DMS53 treated with DMSO at 0.1 percent for 48 hours (cell line): Measurements from ENCODE around the gene YDJC.
"Not testable (repeated sequence)": the region's sequence is repeated elsewhere in the genome, so short reads cannot be mapped to it uniquely, and the experiment has no call there.

Source experiments
- DNase-seq: peaks from one replicate; lab custom pipeline; 2025; ENCODE audit not compliant: unreplicated experiment; lab: John Stamatoyannopoulos, UW

The YDJC gene

DNA sequence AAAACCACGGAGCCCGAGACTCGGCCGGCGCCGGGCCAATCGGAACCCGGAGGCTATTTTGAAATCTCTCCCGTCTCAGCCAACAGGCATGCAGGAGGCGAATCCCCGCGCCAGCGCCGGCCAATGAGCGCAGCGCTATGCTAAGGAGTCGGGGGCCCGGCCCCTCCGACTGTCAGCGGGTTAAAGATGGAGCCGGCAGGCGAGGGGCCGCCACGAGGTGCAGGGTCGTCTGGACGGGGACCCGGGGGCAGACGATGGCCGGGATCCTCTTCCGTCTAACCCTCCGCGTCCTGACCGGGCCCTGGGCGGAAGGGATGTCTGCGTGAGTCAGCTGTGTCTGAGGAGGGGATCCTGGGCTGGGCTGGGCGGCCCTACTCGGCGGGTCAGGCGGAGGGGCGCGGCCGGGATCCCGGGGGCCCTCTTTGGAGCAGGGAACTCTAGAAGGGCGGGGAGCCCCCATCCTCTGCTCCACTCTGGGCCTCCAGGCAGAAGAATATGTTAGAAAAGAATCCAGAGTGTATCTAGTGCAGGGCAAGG is 22.3 kb upstream of the YDJC start:
- peak; percentile 26 for DNase-seq

DNA sequence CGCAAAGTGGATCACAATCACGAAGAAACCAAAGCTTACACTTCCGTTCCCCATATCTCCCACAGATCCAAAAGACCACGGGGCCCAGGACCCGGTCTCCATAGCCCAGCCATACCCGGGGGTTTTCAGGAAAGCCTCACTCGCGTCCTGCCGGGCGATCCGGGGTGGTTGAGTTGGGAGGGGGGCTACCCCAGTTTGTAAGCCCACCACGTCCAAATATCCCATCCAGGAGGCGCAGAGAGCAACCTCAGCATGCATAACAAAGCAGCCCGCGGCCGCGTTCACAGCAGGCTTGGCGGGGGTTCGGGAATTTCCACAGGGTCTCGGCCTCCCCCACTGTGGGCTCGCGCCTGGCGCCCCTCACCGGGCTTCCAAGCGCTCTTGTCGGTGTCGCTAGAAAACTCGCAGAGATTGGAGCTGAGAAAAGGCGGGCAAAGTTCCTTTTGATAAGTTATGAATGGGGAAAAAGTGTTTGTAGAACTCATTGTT is 21.7 kb upstream of the YDJC start:
- no peak for DNase-seq

DNA sequence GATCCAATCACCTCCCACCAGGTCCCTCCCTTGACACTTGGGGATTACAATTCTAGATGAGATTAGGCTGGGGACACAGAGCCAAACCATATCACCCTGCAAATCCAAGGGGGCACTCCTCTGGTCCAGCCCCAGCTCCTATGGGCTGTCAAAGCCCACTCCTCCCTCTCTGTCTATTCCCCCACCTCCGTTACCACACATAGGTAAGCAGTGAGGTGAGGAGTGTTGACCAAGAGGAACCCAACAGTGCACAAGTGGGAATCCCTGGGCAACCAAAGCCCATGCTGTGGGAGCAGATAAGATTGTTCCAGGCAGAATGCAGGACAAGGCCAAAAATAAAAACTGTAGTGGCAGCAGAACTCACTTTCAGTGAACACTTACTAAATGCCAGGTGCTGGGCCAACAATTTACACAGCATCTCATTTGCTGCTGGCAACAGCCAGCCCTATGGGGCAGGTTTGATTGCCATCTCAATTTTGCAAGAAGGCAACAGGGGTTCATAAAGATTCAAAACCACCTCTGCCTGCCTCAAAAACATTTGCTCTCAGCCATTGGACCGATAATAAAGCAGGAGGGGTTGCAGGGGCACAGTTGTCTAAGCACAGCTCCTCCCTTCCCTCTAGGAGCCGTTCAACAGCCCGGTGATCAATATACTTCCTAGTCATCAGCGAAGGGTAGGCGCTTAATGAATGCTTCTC is 21.1 kb upstream of the YDJC start:
- DNase-seq = no peak

DNA sequence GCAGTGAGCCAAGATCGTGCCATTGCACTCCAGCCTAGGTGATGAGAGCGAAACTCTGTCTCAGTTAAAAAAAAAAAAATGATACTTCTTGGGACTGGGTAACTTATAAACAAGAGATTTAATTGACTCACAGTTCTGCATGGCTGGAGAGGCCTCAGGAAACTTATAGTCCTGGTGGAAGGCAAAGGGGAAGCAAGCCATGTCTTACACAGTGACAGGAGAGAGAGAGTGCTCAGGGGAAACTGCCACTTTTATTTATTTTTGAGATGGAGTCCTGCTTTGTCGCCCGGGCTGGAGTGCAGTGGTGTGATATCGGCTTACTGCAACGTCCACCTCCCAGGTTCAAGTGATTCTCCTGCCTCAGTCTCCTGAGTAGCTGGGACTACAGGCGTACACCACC is 20.5 kb upstream of the YDJC start:
- no peak for DNase-seq

DNA sequence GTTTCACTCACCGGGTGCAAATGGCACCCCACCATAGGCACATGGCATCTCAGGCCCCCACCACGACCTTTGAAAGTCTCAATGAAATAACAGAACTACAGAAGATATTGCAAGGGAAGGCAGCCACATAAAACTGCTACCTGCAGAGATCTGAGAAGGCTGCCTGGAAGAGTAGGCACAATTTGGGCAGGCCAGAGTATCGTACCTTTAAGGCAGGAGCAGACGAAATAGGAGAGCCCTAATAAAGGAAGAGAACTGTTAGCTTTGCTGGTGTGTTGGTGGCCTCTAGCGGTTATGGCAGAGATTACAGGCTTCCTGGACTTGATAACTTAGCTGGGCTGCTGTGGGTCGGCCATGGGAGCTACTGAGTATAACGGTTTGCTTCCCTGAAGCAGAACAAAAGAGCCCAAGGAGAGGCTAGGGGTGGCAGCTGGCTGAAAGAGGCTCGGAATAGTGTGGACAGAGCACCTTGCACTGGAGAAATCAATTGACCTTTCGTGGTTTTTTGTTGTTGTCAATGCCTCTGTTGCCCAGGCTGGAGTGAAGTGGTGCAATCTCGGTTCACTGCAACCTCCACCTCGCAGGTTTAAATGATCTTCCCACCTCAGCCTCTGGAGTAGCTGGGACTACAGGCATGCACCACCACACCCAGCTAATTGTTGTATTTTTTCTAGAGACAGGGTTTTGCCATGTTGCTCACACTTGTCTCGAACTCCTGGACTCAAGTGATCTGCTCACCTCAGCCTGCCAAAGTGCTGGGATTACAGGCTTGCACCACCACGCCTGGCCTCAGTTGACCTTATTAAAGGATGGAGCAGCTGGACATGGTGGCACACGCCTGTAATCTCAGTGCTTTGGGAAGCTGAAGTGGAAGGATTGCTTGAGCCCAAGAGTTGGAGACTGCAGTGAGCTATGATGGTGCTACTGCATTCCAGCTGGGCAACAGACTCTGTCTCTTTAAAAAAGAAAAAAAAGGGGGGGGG is 17.1 kb upstream of the YDJC start:
- peak; percentile 15 for DNase-seq

DNA sequence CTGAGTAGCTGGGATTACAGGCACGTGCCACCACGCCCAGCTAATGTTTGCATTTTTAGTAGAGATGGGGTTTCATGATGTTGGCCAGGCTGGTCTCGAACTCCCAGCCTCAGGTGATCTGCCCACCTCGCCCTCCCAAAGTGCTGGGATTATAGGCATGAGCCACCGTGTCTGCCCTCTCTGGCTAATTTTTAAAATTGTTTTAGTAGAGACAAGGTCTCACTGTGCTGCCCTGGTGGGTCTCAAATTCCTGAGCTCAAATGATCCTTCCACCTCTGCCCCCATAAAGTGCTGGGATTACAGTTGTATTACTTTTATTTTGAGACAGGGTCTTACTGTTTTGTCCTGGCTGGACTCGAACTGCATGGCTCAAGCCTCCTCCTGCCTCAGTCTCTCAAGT is 15.7 kb upstream of the YDJC start:
- DNase-seq = not testable (repeated sequence)

DNA sequence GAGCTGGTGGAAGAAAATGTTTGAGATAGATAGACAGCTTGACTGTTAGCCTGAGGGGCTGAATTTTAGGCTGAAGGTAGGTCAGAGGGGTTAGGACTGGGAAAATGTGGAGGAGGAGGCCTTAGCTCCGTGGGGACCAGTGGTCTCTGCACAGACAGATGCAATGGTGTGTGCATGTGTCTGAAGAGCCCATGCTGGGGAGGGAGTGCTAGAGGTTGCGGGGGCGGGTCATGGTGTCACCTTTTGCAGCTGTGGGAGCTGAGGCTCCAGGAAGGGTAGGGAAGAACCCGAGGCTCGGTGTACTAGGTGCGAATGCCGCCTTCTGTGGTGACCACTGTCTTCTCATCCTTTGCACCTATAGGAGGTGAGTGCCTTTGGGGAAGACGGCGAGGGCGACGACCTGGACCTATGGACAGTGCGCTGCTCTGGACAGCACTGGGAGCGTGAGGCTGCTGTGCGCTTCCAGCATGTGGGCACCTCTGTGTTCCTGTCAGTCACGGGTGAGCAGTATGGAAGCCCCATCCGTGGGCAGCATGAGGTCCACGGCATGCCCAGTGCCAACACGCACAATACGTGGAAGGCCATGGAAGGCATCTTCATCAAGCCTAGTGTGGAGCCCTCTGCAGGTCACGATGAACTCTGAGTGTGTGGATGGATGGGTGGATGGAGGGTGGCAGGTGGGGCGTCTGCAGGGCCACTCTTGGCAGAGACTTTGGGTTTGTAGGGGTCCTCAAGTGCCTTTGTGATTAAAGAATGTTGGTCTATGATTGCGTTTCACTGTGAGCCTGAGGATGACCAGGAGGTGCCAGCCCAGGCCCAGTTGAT is 13.9 kb upstream of the YDJC start:
- no peak for DNase-seq

DNA sequence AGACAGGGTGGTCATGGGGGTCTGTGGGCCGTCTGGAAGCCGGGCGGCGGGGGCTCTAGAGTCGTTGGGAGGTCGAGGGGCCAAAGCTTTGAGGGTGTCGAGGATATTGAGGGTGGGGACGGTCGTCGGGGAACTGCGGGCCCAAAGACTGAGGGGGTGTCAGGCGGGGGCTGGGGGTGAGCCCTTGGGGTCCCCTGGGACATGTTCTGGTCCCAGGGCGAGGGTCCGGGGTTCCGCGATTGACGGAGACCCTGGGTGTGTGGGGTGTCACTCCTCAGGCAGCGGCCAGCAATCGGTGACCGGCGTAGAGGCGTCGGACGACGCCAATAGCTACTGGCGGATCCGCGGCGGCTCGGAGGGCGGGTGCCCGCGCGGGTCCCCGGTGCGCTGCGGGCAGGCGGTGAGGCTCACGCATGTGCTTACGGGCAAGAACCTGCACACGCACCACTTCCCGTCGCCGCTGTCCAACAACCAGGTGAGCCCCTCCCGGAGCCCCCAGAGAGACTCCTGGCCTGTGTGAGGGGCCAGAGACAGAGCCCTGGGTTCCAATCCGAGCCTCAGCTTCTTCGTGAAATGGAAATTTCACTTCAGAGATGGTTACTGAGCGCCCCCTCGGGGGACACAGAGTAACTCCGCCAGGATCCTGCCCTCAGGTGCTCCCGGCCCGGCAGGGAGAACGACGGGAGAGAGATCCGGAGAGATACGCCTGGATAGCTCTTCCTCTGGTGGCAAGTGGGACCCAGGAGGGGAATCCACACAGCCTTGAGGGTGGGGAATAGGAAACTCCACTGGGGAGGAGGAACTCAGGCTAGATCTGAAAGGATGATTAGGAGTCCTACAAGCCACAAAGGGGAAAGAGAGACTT is 13.0 kb upstream of the YDJC start:
- DNase-seq = no peak

DNA sequence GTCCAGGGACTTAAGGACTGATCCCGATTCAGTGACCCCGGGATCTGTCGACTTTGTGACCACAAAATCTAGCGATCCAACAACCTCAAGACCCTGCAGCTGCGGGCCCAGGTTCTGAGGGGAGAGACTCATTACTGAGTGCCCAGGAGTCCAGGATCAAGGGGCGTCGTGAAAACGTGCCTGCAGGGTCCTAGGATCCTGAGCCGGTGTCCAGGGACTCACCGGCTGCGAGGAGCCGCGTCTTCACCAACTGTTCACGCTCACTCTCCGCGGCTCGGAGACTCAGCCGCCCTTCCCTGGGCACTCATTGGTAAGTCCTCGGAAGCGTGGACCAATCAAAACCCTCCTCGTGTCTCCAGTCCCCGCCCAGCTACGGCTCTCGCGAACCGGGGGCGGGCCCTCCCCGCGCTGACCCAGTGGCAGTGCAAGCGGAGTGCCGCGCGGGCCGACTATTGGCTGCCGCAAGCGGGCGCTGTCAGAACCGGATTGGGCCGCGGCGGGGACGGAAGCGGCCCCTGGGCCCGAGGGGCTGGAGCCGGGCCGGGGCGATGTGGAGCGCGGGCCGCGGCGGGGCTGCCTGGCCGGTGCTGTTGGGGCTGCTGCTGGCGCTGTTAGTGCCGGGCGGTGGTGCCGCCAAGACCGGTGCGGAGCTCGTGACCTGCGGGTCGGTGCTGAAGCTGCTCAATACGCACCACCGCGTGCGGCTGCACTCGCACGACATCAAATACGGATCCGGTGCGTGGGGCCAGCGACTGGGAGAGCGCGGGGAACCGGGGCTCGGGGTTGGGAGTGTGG is 12.2 kb upstream of the YDJC start, which contains the start of gene SDF2L1:
Gene SDF2L1, plus strand, starts transcription at position 514 of the 795 bp plus-strand sequence. Its CDS starts 35 bp downstream, at position 549.
- DNase-seq = peak; percentile 68

DNA sequence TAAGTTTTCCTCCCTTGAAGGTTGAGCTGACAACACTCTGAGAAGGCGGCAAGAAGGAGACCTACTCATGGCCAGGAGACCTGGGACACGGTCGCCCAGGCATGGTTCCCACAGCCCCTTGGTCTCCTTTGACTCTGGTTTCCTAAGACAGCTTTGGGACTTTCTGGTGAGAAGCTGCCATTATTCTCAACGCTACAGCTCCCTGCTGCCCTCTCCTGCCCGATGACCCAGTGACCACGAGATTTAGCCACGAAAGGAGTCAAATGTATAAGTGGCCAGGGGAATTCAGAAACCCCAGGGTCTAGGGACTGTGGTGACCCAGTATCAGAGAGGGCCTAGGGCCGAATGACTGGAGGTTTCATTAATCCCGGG is 11.6 kb upstream of the YDJC start:
- DNase-seq = peak; percentile 8

DNA sequence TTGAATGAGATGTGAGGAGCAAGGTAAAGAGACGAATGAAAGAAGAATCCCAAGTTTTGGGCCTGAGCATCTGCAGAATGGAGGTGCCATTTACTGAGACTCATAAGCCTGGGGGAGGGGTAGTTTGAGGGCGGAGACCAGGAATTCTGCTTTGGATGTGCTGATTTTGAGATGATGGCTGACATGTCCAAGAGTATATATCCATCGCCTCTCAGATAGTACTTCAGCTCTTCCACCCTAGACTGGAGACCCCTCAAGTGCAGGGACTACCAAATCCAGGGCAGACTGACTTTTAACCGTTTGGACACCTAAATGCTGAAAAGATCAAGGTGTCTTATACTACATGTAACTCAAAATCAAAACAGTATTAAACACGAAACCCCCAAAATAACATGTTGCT is 11.0 kb upstream of the YDJC start:
- DNase-seq = no peak

DNA sequence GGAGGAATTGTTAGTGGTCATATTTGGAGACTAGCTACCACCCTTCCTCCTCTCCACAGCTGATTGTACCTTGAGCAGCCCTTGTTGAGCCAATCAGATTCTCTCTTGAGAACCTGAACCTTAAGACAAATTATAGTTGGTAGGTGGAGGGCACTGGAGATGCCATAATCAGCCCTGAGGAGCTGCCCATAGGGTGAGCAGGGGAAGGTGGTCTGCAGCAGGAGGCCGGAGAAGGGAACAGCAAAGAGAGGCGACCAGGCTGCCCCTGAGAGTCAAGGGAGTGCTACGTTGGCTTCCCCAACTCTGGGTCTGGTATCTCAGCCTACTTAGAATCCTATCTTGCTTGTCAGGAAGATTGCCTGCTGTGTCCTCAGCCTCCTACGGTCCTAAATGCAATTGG is 9.5 kb upstream of the YDJC start:
- no peak for DNase-seq

DNA sequence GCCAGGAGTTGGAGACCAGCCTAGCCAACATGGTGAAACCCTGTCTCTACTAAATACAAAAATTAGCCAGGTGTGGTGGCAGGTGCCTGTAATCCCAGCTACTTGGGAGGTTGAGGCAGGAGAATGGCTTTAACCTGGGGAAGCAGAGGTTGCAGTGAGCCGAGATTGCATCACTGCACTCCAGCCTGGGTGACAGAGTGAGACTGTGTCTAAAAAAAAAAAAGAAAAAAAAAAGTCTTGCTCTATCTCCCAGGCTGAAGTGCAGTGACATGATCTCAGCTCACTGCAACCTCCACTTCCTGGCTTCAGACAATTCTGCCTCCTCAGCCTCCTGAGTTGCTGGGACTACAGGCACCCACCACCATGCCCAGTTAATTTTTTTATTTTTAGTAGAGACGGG is 7.6 kb upstream of the YDJC start:
- DNase-seq = not testable (repeated sequence)

DNA sequence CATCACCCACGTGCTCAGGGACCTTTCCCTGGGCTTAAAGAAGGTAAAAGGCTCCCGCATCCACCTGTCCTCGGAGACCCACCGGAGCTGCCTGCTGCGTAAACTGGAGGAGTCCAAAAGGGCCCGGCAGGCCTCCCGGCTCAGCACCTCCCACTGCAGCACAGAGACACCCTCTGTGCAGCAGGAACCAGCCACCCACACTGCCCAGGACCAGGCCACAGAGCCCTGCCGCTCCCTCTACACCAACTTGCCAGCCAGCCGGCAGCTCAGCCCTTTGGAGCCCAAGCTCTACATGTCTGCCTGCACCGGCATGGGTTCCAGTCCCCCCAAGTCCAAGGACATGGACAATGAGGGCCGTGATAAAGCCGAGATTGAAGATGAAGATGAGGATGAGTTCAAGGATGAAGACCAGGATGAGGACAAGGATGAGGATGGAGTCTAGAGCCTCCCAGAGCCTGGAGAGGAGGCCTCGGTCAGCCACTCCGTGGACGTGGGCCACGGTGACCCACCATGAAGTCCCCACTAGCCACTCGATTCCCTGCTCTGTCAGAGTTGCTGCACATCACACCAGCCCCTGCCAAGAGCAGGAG is 6.9 kb upstream of the YDJC start:
- DNase-seq = no peak

DNA sequence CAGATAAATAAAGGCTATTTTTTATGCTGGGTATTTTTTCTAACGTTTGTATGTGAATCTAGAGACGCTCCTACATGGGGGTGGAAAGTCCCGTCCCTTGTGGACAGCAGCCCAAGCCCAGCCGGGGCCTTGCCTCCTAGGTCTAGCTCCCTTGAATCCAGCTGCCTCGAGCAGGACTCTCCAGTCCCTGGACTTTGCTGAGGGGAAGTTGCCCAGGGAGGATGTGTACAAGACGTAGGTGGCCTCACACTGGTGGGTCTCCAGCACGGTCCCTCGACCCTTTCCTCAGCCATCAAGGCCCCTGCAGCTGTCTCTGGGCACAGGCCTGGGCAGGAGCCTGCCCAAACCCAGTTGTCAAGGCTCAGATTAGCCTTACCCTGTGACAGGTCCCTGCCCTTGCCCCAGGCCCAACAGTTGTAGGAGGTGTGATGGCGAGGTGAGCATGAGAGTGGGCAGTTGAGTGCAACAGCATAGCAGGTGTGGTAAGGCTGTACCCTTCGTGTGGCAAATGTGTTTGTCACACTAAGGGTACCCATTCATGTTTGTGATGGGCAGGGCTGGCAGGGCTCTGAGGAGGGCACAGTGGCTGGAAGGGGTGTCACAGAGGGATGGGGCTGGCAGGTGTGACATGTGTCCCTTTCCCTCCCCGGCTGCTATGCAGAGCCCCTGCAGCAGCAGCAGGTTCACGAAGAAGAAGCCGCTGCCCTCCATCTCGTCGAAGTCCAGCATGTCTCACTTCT is 6.1 kb upstream of the YDJC start:
- no peak for DNase-seq

DNA sequence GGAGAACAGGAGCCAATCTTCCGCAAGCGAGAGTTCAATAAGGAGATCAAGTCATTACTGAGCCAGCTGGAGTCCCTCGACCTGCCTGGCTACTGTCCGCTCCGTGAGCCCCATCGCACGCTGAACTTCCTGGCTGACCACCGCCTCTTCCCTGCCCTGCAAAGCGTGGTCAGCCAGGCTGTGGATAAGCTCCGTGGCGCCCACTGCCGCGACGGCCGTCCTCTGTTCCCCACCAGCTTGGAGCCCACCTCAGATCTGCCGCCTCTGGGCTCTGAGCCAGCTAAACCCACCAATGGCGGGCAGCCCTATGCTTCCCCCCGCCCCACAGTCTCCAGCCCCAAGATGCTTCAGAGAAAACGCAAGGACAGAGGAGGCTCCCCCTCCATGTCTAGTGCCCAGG is 5.0 kb upstream of the YDJC start:
- DNase-seq = no peak

DNA sequence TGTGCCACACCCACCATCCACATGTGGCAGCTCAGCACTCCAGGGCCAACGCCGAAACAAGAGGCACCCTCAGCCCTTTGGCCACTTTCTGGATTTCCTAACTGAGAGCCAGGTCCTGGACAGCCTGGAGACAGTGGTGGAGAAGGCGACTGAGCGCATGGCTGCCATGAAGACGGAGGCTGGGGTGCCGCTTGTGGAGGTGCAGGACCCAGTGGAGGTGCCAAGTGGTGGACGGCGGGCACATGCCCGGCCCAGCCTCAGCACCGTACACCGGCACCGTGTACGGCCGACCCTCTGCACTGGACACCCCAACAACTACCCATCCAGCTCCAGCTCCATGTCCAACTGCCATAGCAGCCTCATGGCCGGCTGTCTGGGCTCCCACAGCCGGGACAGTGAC is 4.3 kb upstream of the YDJC start:
- no peak for DNase-seq

DNA sequence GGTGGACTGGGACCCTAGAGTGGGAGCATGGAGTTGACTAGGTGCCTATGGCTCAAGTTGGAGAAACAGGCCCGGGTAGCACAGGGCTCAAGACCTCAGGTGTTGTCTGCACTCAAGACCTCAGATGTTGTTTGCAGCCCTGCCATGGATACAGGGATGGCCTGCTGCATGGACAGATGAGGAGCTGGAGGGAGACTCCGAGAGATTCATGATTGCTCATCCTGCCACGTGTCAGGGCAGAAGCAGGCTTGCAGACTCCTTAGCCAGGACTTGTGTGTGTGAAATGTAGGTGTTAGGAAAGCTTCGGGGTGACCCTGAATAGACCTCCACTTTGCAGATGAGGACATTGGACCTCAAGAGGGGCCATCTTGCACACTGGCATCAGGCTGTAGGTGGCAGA is 3.7 kb upstream of the YDJC start:
- no peak for DNase-seq
